HG03520 (cell line): ENCODE data around the gene KRTAP2-4.
"Not testable (repeated sequence)": the region's sequence is repeated elsewhere in the genome, so short reads cannot be mapped to it uniquely, and the experiment has no call there.

Experiments
- ATAC-seq: cut with Tn5 transposase; IDR thresholded peaks from one replicate; pipeline ENCODE4 v1.9.1; 2021; ENCODE audit warnings: mild to moderate bottlenecking, moderate library complexity; ENCODE audit not compliant: unreplicated experiment

KRTAP2-4 gene, protein sequence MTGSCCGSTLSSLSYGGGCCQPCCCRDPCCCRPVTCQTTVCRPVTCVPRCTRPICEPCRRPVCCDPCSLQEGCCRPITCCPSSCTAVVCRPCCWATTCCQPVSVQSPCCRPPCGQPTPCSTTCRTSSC

DNA sequence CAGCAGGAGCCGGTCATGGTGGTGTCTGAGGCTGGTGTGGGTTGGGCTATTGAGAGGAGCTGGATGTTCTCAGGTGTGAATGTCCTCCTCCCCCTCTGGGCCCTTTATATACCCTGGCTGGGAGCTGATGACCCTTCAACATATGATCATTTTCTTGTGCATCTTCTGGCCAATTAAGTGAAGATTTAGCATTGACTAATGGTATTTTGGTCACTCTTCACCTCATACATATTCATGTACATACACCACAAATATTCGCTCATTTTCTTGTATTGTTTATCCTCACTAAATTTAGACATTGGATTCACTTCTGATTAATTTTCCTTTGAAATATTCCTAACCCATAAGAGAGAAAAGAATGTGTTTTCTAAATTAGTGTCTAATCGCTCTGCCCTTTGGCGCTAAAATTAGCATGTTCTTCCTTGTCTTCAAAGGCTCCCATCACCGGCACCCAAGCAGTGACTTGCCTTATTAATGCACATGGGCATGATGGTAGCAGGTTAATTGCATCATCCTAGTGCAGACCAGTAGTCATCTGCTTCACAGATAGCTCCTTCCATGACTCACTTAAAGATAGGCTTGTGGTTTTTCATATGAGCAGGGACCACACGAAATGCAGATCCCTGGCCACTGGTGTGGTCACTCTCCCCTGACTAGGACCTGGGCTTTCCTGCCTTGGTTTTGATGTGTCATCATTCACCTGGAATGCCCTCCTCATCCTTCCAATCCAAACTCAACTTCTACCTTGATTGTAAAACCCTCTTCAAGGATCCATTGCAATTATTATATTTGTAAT is at the start of gene KRTAP2-4:
Gene KRTAP2-4 (minus strand): TSS at position 51 of the 796 bp plus-strand sequence. CDS start 34 bp downstream, at position 17.
- no peak for ATAC-seq

DNA sequence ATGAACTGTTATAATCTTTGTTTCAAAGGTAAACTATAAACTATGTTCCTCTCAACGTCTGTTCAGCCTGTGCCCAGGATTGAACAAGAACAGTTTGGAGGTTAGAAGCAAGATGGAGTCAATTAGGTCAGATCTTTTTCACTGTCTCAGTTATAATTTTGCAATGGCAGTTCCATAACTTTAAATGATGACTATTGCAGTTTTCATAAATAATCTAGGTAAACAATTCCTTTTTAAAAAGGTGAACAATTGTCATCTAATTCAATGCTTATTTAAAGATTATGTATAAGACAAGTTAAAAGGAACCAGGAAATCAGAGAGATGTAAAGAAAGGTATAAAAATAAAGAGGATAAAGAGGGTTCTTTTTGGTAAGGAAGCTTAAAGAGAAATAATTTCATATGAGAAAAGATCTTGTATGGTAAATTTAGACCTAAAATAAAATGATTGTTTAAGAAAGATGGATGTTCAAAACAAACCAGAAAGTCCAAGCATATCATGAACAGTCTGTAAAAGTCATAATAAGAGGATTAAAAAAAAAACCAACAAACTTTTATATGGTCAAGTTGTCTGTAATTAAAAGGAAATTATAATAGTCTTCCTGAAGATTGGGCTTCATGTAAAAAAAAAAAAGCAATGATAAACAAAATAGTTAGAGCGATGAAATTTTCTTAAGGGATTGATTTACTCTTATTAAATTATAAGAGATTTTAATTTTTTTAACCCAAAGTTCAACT is 45.6 kb upstream of the KRTAP2-4 start:
- ATAC-seq: no peak

DNA sequence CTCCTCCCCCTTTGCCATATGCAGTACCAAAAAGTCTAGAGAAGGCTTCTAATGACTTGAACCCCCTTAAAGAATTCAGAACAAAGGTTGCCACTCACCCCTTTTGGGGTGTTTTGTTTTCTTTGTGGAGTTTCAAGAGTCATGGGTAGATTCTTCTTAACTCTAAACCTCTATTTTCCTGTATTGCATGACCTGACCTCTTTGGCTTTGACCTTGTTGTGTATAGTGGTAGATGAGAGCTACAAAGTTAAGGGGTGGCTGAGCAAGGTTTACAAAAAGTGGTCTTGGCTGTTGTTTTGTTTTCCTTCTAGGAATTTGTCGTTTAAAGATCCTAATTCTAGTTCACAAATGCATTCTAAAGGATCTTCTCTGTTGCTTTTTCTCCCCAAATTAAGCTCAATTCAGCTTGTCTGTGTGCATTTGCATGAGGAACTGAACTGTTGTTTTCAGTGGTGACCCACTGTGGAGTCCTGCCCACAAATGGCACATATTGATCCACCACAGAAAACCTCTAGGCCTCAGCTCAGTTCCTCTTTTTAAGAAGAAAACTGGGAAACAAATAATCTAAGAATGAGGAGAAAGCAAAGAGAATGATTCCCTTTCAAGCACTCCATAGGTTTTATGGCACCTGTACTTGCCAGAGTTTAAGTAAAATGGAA is 43.2 kb upstream of the KRTAP2-4 start:
- ATAC-seq: not testable (repeated sequence)

DNA sequence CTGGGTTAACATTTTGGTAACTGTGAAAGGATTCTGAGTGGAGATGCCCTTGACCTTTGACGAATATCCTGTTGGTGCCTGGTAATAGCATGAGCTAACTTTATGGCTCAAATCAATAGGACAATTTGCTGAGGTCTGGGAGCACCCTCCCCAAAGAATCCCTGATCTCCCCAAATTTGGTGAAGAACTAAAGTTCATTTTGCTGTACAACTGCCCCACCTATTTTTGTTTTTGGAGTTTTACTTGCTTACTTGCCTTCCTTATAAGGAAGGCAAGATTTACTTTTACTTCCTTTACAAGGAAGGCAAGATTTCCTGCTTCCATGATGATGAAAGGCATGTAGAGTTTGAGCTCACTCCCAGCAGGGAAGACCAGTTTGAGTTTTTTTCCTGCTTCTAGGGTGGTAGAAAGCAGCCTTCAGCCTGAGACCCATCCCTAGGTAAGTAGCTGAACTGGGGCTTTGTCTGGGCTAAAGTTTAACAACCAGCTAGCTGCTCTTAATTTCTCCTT is 42.3 kb upstream of the KRTAP2-4 start:
- ATAC-seq: no peak

DNA sequence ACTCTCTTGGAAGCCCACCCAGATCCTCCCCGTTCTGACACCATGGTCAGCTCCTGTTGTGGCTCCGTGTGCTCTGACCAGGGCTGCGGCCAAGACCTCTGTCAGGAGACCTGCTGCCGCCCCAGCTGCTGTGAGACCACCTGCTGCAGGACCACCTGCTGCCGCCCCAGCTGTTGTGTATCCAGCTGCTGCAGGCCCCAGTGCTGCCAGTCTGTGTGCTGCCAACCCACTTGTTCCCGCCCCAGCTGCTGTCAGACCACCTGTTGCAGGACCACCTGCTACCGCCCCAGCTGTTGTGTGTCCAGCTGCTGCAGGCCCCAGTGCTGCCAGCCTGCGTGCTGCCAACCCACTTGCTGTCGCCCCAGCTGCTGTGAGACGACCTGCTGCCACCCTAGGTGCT is 39.7 kb upstream of the KRTAP2-4 start, which contains the start of gene KRTAP4-9:
Gene KRTAP4-9 (plus strand): TSS at position 43 of the 400 bp plus-strand sequence. CDS start 0 bp downstream, at position 43.
- ATAC-seq: not testable (repeated sequence)

DNA sequence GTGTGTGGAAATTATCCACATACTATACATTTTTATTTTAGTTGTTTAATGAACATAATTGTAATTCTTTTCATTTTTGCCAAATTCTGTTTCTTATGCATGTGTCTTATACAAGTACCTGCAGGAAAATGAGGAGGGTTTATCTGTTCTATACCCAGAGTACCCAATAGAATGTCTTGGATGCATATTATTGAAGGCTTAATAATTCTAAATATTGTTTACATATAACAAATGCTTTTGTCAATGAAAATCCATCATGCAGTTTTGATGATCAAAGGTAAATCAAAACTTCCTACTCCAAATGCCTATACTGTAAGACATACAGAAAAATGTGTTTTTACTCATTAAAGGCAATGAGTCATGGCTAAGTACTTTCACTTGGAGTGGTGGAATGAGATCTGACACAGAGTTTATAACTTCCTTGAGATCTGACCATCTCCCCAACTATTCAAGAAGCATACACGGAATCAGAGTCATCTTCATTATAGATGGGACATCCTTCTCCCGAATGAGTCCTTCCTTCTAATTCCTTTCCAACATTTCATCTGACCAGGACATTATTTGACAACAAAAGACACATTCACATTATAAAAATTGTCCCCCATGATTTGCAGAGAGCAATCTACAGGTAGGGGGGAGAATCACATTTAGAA is 38.8 kb upstream of the KRTAP2-4 start:
- not testable (repeated sequence) for ATAC-seq

DNA sequence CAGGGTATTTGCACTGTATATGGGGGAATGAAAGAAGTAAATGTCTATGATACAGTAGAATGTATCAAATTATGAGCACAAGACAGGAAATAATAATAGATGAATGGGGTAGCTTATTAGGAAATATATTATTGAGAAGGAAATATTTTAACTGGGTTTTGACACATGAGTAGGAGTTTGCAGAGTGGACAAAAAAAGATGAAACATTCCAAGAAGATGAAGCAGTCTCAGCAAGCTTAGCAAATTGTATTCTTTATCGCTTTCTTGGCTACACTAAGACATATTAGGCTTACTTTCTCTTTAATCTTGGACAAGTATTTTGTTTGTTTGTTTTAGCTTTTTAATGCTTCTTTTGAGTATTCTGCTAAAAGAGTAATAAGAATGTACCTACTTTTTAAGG is 38.2 kb upstream of the KRTAP2-4 start:
- no peak for ATAC-seq

DNA sequence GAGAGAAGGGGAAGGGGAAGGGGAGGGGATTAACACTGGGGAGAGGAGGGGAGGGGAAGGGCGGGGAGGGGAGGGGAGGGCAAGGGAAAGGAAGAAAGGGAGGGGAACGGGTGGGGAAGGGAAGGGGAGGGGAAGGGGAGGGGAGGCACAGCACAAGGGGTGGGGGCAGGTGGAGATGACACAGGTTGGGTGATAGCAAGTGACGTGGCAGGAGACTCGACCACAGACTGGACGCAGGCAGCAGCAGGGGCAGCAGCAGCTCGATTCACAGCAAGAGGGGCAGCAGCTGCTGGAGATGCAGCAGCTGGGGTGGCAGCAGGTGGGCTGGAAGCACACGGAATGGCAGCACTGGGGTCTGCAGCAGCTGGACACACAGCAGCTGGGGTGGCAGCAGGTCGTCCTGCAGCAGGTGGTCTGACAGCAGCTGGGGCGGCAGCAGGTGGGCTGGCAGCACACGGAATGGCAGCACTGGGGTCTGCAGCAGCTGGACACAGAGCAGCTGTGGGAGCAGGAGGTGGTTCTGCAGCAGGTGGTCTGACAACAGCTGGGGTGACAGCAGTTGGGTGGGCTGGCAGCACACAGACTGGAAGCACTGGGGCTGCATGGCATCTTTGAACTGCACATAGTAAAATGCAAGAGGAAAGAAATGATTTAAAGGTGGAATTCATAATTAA is 36.0 kb upstream of the KRTAP2-4 start, which contains the start of gene KRTAP4-16:
Gene KRTAP4-16 (minus strand): TSS at position 624 of the 674 bp plus-strand sequence. CDS start 0 bp downstream, at position 624.
- ATAC-seq: no peak

DNA sequence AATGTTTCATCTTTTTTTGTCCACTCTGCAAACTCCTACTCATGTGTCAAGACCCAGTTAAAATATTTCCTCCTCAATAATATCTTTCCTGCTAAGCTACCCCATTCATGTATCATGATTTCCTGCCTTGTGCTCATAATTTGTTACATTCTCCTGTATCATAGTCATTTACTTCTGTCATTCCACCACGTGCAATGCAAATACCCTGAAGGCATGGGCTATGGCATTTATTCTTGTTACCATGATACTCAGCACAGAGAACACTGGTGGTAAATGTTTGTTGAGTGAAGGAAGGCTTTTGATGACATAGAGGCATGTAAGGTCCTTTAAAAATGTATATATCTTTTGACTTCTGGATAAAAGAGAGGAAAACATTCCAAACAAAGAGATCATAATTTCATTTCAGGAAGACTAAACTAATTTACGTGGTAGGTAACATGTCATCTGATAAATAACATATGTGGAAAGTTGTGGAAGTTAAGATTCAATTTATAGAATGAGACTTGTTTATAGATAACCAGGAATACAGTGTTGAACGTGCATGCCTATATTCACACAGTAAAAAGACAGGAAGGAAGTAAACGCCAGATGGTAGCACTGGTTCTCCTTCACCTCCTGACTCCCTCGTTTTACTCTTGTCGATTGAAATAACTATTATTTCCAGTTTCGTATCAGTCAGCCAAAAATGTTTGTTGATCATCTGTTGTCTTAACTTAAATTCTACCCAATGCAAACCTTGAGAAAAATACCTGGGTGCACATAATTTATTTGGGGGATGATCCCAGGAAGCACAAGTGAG is 34.2 kb upstream of the KRTAP2-4 start:
- not testable (repeated sequence) for ATAC-seq

DNA sequence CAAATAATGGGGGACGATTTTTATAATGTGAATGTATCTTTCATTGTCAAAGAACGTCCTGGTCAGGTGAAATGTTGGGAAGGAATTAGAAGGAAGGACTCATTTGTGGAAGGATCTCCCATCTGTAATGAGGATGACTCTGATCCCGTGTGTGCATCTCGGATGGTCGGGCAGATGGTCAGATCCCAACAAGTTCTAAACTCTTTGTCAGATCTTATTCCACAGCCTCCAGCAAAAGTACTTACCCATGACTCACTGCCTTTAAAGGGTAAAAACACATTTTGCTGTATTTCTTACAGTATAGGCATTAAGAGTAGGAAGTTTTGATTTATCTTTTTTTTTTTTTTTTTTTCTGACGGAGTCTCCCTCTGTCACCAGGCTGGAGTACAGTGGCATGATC is 32.8 kb upstream of the KRTAP2-4 start:
- ATAC-seq: no peak

DNA sequence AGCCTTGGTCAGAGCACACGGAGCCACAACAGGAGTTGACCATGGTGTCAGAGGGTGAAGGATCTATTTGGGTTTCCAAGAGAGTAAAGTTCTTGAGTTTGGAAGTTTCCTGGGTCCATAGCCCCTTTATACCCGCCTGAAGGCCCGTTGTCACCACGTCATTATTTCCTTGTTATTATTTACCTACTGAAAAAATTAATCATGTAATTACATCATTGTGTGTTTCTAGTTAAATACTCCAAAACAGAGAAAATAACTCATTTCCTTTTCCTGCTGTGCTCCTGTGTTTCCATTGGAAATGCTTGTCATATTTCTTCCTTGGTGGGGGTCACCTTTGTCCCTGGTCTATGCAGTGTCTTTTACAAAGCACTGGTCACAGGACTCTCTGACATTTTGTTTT is 32.4 kb upstream of the KRTAP2-4 start, which contains the start of gene KRTAP4-8:
Gene KRTAP4-8 (minus strand): TSS at position 101 of the 400 bp plus-strand sequence. CDS start 58 bp downstream, at position 43.
- no peak for ATAC-seq

DNA sequence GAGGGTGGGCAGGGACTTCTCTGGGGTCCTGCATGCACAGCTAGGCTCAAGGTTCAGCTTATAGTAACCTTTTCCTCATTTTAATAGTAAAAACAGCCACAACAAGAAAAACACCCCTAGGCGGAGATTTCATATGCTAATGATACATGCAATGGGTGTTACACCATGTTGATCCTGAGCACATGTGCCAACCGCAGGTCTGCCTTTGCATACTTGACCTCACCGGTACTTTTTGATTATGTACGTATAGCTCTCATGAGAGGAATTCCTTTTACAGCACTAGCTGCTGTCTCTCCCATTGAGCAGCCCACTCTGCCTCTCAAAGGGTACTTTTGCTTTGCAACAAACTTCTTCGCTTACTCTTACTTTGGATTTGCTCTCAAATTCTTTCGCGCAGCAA is 30.4 kb upstream of the KRTAP2-4 start:
- no peak for ATAC-seq

DNA sequence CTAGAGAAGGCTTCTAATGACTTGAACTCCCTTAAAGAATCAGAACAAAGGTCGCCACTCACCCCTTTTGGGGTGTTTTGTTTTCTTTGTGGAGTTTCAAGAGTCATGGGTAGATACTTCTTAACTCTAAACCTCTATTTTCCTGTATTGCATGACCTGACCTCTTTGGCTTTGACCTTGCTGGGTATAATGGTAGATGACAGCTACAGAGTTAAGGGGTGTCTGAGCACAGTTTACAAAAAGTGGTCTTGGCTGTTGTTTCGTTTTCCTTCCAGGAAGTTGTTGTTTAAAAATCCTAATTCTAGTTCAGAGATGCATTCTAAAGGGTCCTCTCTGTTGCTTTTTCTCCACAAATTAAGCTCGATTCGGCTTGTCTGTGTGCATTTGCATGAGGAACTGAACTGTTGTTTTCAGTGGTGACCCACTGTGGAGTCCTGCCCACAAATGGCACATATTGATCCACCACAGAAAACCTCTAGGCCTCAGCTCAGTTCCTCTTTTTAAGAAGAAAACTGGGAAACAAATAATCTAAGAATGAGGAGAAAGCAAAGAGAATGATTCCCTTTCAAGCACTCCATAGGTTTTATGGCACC is 23.2 kb upstream of the KRTAP2-4 start:
- not testable (repeated sequence) for ATAC-seq

DNA sequence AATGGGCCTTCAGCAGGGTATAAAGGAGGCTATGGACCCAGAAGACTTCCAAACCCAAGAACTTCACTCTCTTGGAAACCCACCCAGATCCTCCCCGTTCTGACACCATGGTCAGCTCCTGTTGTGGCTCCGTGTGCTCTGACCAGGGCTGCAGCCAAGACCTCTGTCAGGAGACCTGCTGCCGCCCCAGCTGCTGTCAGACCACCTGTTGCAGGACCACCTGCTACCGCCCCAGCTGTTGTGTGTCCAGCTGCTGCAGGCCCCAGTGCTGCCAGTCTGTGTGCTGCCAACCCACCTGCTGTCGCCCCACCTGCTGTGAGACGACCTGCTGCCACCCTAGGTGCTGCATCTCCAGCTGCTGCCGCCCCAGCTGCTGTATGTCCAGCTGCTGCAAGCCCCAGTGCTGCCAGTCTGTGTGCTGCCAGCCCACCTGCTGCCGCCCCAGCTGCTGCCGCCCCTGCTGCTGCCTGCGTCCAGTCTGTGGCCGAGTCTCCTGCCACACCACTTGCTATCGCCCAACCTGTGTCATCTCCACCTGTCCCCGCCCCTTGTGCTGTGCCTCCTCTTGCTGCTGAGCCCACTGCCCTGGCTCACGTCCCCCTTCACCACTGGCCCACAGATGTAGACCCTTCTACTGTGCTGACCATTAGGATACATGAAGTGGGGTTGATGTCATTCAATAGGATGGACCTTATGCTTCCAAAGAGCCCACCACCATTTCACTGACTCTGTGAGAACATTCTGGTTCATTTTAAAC is 18.6 kb upstream of the KRTAP2-4 start, which contains the start of gene KRTAP4-7:
Gene KRTAP4-7 (plus strand): TSS at position 51 of the 757 bp plus-strand sequence. CDS start 57 bp downstream, at position 108.
- not testable (repeated sequence) for ATAC-seq

DNA sequence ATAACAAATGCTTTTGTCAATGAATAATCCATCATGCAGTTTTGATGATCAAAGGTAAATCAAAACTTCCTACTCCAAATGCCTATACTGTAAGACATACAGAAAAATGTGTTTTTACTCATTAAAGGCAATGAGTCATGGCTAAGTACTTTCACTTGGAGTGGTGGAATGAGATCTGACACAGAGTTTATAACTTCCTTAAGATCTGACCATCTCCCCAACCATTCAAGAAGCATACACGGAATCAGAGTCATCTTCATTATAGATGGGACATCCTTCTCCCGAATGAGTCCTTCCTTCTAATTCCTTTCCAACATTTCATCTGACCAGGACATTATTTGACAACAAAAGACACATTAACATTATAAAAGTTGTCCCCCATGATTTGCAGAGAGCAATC is 17.7 kb upstream of the KRTAP2-4 start:
- ATAC-seq: not testable (repeated sequence)

DNA sequence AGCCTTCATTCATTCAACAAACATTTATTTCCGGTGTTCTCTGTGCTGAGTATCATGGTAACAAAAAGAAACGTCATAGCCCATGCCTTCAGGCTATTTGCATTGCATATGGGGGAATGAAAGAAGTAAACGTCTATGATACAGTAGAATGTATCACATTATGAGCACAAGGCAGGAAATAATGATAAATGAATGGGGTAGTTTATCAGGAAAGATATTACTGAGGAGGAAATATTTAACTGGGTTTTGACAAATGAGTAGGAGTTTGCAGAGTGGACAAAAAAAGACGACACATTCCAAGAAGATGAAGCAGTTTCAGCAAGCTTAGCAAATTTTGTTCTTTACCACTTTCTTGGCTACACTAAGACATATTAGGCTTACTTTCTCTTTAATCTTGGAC is 16.9 kb upstream of the KRTAP2-4 start:
- no peak for ATAC-seq

DNA sequence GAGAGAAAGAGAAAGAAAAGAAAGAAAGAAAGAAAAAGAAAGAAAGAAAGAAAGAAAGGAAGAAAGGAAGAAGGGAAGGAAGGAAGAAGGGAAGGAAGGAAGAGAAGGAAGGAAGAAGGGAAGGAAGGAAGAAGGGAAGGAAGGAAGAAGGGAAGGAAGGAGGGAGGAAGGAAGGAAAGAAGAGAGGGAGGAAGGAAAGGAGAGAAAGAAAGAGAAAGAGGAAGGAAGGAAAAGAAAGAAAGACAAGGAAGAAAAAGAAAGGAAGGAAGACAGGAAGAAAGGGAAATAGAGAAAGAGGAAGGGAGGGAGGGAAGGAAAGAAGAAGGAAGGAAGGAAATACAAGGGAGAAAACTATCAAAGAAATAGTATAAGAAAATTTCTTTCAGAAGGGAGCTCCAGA is 11.1 kb upstream of the KRTAP2-4 start:
- no peak for ATAC-seq
